Loucy (cell line): ENCODE results near the gene ITGB1BP2.
"Not testable (repeated sequence)": the region's sequence is repeated elsewhere in the genome, so short reads cannot be mapped to it uniquely, and the experiment has no call there.

ENCODE experiments used
- H2AFZ ChIP-seq: fragments of 200-600 bp; sonication (generic); 2 replicates; pipeline ENCODE4 v1.6.0; 2016; ENCODE audit warnings: antibody characterized with exemption, mild to moderate bottlenecking, low read length, moderate library complexity
- H3F3A ChIP-seq: fragments of 200-600 bp; 2 replicates; pipeline ENCODE4 v1.6.0; 2016; ENCODE audit warnings: antibody characterized with exemption, low read depth, mild to moderate bottlenecking
- H3K27me3 ChIP-seq: fragments of 200-600 bp; sonication (generic); 2 replicates; pipeline ENCODE4 v1.6.1; 2014; ENCODE audit warnings: low read length, mild to moderate bottlenecking; ENCODE audit not compliant: insufficient read depth, poor library complexity, severe bottlenecking
- H3K36me3 ChIP-seq: fragments of 200-600 bp; sonication (generic); 2 replicates; pipeline ENCODE4 v1.6.1; 2016; ENCODE audit warnings: low read length; ENCODE audit not compliant: insufficient read depth
- H3K4me1 ChIP-seq: fragments of 200-600 bp; sonication (generic); 2 replicates; pipeline ENCODE4 v1.5.1; 2014; ENCODE audit warnings: low read length, mild to moderate bottlenecking; ENCODE audit not compliant: insufficient read depth, poor library complexity, severe bottlenecking
- H3K4me2 ChIP-seq: fragments of 200-600 bp; sonication (generic); 2 replicates; pipeline ENCODE4 v1.6.0; 2014; ENCODE audit warnings: antibody characterized with exemption, low read length, low read depth, mild to moderate bottlenecking; ENCODE audit not compliant: poor library complexity, severe bottlenecking
- H3K4me3 ChIP-seq: fragments of 200-600 bp; sonication (generic); 2 replicates; pipeline ENCODE4 v1.5.1; 2014; ENCODE audit warnings: low read length, mild to moderate bottlenecking, mixed read lengths; ENCODE audit not compliant: poor library complexity, severe bottlenecking
- H3K79me2 ChIP-seq: fragments of 200-600 bp; sonication (generic); 2 replicates; pipeline ENCODE4 v1.6.1; 2014; ENCODE audit warnings: low read length; ENCODE audit not compliant: insufficient read depth
- H3K9ac ChIP-seq: fragments of 200-600 bp; sonication (generic); 2 replicates; pipeline ENCODE4 v1.6.0; 2014; ENCODE audit warnings: mild to moderate bottlenecking, low read depth, low read length, moderate library complexity; ENCODE audit not compliant: poor library complexity, severe bottlenecking
- H3K9me2 ChIP-seq: fragments of 200-600 bp; sonication (generic); replicated peaks from 2 replicates; pipeline ENCODE4 v1.6.1; 2016; ENCODE audit warnings: low read depth, low read length, mixed read lengths
- H3K9me3 ChIP-seq: fragments of 200-600 bp; sonication (generic); 2 replicates; pipeline ENCODE4 v1.6.1; 2014; ENCODE audit warnings: mild to moderate bottlenecking, antibody characterized with exemption, low read length, low read depth; ENCODE audit not compliant: insufficient read depth
- H4K20me1 ChIP-seq: fragments of 200-600 bp; sonication (generic); 2 replicates; pipeline ENCODE4 v1.6.0; 2014; ENCODE audit warnings: antibody characterized with exemption, low read length, mild to moderate bottlenecking; ENCODE audit not compliant: insufficient read depth, poor library complexity, severe bottlenecking
- CTCF ChIP-seq: fragments of 200-600 bp; sonication (generic); conservative IDR thresholded peaks from 2 replicates; pipeline ENCODE4 v1.5.1; 2014; ENCODE audit warnings: mild to moderate bottlenecking, antibody characterized with exemption, low read length
- EZH2phosphoT487 ChIP-seq: fragments of 200-600 bp; IDR thresholded peaks from 2 replicates; pipeline ENCODE4 v1.6.1; 2018; ENCODE audit warnings: antibody characterized with exemption, mild to moderate bottlenecking, moderate library complexity, borderline replicate concordance

The ITGB1BP2 gene

GRCh38 chrX:71302461-71303213 lies 1.1 kb downstream of the ITGB1BP2 start:
- TF ChIP-seq CTCF (no peak), EZH2phosphoT487 (no peak)

GRCh38 chrX:71304561-71304960 lies 3.0 kb downstream of the ITGB1BP2 start:
- Histone ChIP-seq H3K27me3 (no peaks in the 10 kb centered on the region), H3K9me3 (no peaks in the 10 kb centered on the region), H3F3A (no peaks in the 10 kb centered on the region), H3K36me3 (peaks cover 33% of the 10 kb centered on the region; the same call in 1 of the 2 replicates), H2AFZ (no peak overlapping the region), H3K9me2 (no peaks in the 10 kb centered on the region), H3K4me3 (no peak overlapping the region), H3K4me1 (no peaks in the 10 kb centered on the region), H3K79me2 (no peaks in the 10 kb centered on the region), H3K9ac (no peak overlapping the region), H3K4me2 (no peak overlapping the region), H4K20me1 (peaks cover 6% of the 10 kb centered on the region)
- no peak for TF ChIP-seq CTCF

More at GRCh38 chrX:71302461-71303213, 1.1 kb downstream of the ITGB1BP2 start:
- Histone ChIP-seq H2AFZ (no peak overlapping the region), H3K36me3 (peaks cover 50% of the 10 kb centered on the region; the same call in 1 of the 2 replicates), H3K9me3 (no peaks in the 10 kb centered on the region), H3F3A (no peaks in the 10 kb centered on the region), H3K4me3 (no peak overlapping the region), H3K4me1 (no peaks in the 10 kb centered on the region), H3K79me2 (no peaks in the 10 kb centered on the region), H3K4me2 (no peak overlapping the region), H4K20me1 (peaks cover 20% of the 10 kb centered on the region), H3K27me3 (no peaks in the 10 kb centered on the region), H3K9me2 (no peaks in the 10 kb centered on the region), H3K9ac (no peak overlapping the region)

DNA sequence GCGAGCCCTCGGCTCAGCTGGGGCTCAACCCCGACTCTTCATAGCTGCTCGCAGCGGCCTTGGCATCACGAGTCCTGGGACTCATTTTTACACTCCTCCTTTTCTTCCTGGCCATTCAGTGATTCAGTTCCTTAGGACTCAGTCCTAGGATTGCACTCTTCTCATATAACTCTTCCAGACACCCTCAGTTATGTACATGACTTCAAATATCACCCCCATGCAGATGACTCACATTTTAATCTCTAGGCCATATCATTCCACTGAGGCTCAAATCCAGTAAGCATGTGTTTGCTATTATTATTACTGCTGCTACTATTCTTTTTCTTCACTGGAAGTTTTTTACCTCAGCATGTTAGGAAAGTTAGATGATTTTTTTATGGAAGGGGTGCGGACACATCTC lies 14.4 kb downstream of the ITGB1BP2 start:
- no peak for TF ChIP-seq EZH2phosphoT487
- no peak for TF ChIP-seq CTCF
- H3K9me3 ChIP-seq: no peaks in the 10 kb centered on the region
- H3K79me2 ChIP-seq: no peaks in the 10 kb centered on the region
- no peaks in the 10 kb centered on the region for H3K36me3 ChIP-seq
- no peak overlapping the region for H2AFZ ChIP-seq
- no peaks in the 10 kb centered on the region for H3K4me1 ChIP-seq
- H4K20me1 ChIP-seq: no peaks in the 10 kb centered on the region
- no peaks in the 10 kb centered on the region for H3F3A ChIP-seq
- H3K9me2 ChIP-seq: no peaks in the 10 kb centered on the region
- H3K4me2 ChIP-seq: no peak overlapping the region
- H3K4me3 ChIP-seq: no peak overlapping the region
- H3K9ac ChIP-seq: no peak overlapping the region
- H3K27me3 ChIP-seq: no peaks in the 10 kb centered on the region

DNA sequence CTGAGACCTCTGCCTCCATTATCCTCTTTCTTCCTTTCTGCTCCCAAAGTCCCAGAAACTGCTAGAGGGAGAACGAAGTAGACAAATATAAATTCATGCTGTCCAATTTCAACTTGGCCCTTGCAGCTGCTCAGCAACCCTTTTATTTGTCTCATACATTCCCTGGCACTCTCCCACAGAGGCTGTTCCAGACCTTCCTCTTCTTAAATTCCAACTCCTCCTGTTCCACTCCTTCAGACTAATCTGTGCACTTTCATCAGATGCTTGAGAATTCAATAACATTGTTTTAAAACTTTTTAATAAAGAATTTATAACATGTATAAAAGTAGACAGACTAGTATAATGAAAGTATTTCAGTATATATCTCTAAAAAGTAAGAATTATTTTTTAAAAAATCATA lies 15.4 kb downstream of the ITGB1BP2 start:
- not testable (repeated sequence) for H3K9me3 ChIP-seq, H3K4me3 ChIP-seq, H3K9ac ChIP-seq, H3K4me1 ChIP-seq, H3K9me2 ChIP-seq, H3K4me2 ChIP-seq, H4K20me1 ChIP-seq, H3K27me3 ChIP-seq, H2AFZ ChIP-seq, H3F3A ChIP-seq, H3K36me3 ChIP-seq, H3K79me2 ChIP-seq
